ENCODE data around the gene KCNT1. TPM values are rescaled to one million over a fixed set of nuclear protein-coding genes. Genes with fewer than 3 reads are reported as not detected.

KCNT1 gene
- total and polyA plus RNA-seq, 9 donors: 3.2 to 13.1 (median 8.2) TPM

DNA sequence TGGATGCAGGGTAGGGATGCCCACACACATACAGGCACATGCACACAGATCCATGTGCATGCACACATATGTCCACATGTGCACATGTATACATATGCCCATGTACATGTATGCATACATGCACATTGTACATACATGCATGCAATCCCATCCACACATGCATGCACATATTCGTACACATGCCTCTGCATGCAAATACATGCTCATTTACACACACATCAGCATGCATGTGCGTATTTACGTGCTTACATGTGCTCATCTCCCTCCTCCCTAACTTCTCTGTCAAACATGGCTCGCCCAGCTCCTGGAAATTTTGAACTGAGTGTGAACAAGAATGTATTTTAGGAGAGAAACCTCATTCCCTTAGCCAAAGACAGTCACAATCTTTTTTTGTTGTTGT lies 6.2 kb downstream of the KCNT1 start:
- Histone ChIP-seq H3K36me3 (ENCODE audit: control insufficient read depth, insufficient read depth, low read length) (peaks cover 6% of the 10 kb centered on the region), H3K27ac (ENCODE audit: low read length) (no peak overlapping the region), H3K9me3 (replicated peaks; ENCODE audit: control insufficient read depth, low read depth, low read length) (no peaks in the 10 kb centered on the region), H3K27me3 (ENCODE audit: control insufficient read depth, insufficient read depth, low read length) (peaks cover 15% of the 10 kb centered on the region), H3K4me3 (ENCODE audit: low read length) (no peak overlapping the region), H3K4me1 (ENCODE audit: control insufficient read depth, insufficient read depth, low read length) (peaks cover 78% of the 10 kb centered on the region)
- DNase-seq: no peak
- 80% methylated on average over 1 of the region's 4 CpGs for WGBS (ENCODE audit: insufficient coverage)

DNA sequence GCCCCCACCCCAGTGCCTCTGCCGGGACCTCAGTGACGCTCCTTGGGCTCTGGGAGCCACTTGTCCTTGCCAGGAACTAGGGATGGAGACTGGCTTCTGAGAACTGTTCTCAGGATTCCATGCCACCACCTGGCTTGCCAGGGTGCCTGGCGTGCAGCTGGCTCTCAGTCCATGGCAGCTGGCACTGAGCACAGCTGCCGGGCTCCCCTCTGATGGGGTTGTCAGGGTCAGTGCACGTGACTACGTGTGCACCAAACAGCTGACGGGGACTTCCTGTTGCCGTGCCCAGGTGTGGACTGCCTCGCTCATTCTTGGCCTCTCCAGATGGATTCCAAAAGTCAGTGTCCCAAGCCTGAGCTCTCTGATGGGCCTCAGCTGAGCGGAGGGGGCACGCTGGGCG lies 9.4 kb downstream of the KCNT1 start:
- Histone ChIP-seq H3K36me3 (ENCODE audit: control insufficient read depth, insufficient read depth, low read length) (peaks cover 6% of the 10 kb centered on the region), H3K27ac (ENCODE audit: low read length) (no peak overlapping the region), H3K4me1 (ENCODE audit: control insufficient read depth, insufficient read depth, low read length) (peaks cover 53% of the 10 kb centered on the region), H3K4me3 (ENCODE audit: low read length) (no peak overlapping the region), H3K27me3 (ENCODE audit: control insufficient read depth, insufficient read depth, low read length) (peaks cover 36% of the 10 kb centered on the region), H3K9me3 (replicated peaks; ENCODE audit: control insufficient read depth, low read depth, low read length) (no peaks in the 10 kb centered on the region)
- WGBS (ENCODE audit: insufficient coverage): 60% methylated on average over 12 of the region's 12 CpGs
- peak; percentile 65 for DNase-seq

DNA sequence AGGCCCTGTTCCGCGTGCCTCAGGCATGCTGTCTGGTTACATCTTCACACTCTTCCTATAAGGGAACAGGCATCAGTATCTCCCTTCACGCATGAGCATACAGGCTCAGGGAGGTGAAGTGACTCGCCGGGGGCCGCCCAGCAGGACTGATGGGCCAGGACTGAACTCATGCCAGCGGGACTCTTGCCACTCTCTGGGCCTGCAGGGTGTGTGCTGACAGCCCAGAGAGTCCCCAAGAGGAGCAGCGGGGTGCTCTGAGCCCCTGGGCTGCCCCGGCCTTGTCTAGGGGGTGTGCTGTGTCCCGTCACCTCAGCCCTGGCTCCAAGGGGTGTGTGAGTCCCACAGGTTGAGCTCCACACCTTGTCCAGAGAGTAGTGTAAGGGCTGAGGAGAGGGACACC lies 9.9 kb downstream of the KCNT1 start:
- Histone ChIP-seq H3K4me1 (ENCODE audit: control insufficient read depth, insufficient read depth, low read length) (peaks cover 48% of the 10 kb centered on the region), H3K27ac (ENCODE audit: low read length) (no peak overlapping the region), H3K27me3 (ENCODE audit: control insufficient read depth, insufficient read depth, low read length) (peaks cover 36% of the 10 kb centered on the region), H3K36me3 (ENCODE audit: control insufficient read depth, insufficient read depth, low read length) (peaks cover 6% of the 10 kb centered on the region), H3K9me3 (replicated peaks; ENCODE audit: control insufficient read depth, low read depth, low read length) (no peaks in the 10 kb centered on the region), H3K4me3 (ENCODE audit: low read length) (no peak overlapping the region)
- no peak for DNase-seq
- WGBS (ENCODE audit: insufficient coverage): 45% methylated on average over 6 of the region's 10 CpGs

DNA sequence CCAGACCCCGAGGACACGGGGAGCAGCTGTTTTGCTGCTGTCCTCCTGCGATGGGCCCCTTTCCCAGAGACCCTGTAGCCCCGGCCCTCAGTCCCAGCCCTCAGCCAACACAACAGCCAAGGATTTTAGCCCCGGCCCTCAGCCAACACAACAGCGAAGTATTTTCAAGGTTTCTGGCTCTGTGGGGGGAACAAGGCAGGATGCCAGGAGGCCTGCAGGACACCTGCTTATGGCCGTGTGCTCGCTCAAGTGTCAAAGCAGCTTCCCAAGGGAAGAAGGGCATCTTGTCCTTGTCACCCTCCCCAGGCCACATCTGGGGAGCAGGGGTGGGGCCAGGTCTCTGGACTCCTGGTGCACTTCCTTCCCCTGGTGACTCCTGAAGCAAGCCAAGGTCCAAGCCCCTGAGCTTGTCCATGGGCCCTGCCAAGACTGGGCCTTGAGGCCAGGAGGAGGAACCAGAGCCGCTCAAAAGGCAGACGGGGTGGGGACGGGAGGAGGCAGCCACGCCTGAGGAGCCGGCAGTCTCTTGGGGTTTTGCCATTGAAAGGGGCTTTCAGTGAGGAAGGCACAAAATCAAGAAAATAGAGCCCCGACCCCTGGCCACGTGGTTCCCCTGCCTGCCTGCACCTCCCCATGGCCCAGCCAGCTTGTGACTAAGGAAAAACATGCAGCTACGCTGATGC lies 10.8 kb downstream of the KCNT1 start:
- peaks cover 39% of the 10 kb centered on the region for H3K4me1 ChIP-seq (ENCODE audit: control insufficient read depth, insufficient read depth, low read length)
- H3K9me3 ChIP-seq (replicated peaks; ENCODE audit: control insufficient read depth, low read depth, low read length): no peaks in the 10 kb centered on the region
- peak; percentile 86 for DNase-seq
- H3K27me3 ChIP-seq (ENCODE audit: control insufficient read depth, insufficient read depth, low read length): peaks cover 36% of the 10 kb centered on the region
- H3K27ac ChIP-seq (ENCODE audit: low read length): no peak overlapping the region
- H3K36me3 ChIP-seq (ENCODE audit: control insufficient read depth, insufficient read depth, low read length): peaks cover 6% of the 10 kb centered on the region
- no peak overlapping the region for H3K4me3 ChIP-seq (ENCODE audit: low read length)
- 17% methylated on average over 13 of the region's 16 CpGs for WGBS (ENCODE audit: insufficient coverage)

- Histone ChIP-seq H3K4me3 (ENCODE audit: low read length) (no peak overlapping the region), H3K27me3 (ENCODE audit: control insufficient read depth, insufficient read depth, low read length) (peaks cover 38% of the 10 kb centered on the region), H3K4me1 (ENCODE audit: control insufficient read depth, insufficient read depth, low read length) (peaks cover 38% of the 10 kb centered on the region), H3K27ac (ENCODE audit: low read length) (no peak overlapping the region), H3K9me3 (replicated peaks; ENCODE audit: control insufficient read depth, low read depth, low read length) (no peaks in the 10 kb centered on the region), H3K36me3 (ENCODE audit: control insufficient read depth, insufficient read depth, low read length) (no peaks in the 10 kb centered on the region)
- WGBS (ENCODE audit: insufficient coverage): under 1% methylated on average over 90 of the region's 103 CpGs
- peak; percentile 34 for DNase-seq
Observed at GRCh38 chr9:135714242-135715055, 12.5 kb downstream of the KCNT1 start.

DNA sequence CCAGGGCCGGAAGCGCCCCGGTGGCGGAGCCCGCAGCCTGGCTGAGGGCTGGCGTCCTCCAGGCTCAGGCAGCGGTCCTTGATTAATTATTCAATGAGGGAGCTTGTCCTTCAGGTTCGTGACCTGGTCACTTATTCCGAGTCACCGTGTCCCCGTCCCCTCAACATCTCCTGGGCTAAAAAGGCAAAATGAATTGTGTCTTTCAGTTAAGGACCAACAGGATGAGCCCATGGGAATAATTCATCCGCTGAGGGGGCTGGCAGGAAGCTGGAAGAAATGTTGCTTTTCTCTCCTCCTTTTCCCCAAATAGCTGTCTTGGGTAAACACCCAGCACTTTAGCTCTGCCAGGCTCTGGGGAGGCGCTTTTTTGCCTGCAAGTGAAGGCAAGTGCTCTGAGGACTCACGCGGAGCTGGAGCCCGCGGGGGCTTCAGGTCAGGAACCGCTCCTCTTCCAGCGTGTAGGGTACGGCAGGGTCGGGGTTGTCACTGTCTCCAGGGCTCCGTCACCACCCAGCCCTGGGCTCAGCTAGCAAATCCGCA lies 13.1 kb downstream of the KCNT1 start:
- H3K27me3 ChIP-seq (ENCODE audit: control insufficient read depth, insufficient read depth, low read length): peaks cover 38% of the 10 kb centered on the region
- 28% methylated on average over 5 of the region's 23 CpGs for WGBS (ENCODE audit: insufficient coverage)
- no peak for DNase-seq

GRCh38 chr9:135716045-135716444 lies 14.1 kb downstream of the KCNT1 start:
- DNase-seq: no peak
- no peak overlapping the region for H3K4me3 ChIP-seq (ENCODE audit: low read length)
- 71% methylated on average over 8 of the region's 11 CpGs for WGBS (ENCODE audit: insufficient coverage)
- peaks cover 36% of the 10 kb centered on the region for H3K27me3 ChIP-seq (ENCODE audit: control insufficient read depth, insufficient read depth, low read length)
- no peaks in the 10 kb centered on the region for H3K9me3 ChIP-seq (replicated peaks; ENCODE audit: control insufficient read depth, low read depth, low read length)
- no peak overlapping the region for H3K27ac ChIP-seq (ENCODE audit: low read length)
- H3K4me1 ChIP-seq (ENCODE audit: control insufficient read depth, insufficient read depth, low read length): peaks cover 28% of the 10 kb centered on the region
- no peaks in the 10 kb centered on the region for H3K36me3 ChIP-seq (ENCODE audit: control insufficient read depth, insufficient read depth, low read length)

More for the DNA sequence above, 13.1 kb downstream of the KCNT1 start:
- Histone ChIP-seq H3K4me1 (ENCODE audit: control insufficient read depth, insufficient read depth, low read length) (peaks cover 37% of the 10 kb centered on the region), H3K36me3 (ENCODE audit: control insufficient read depth, insufficient read depth, low read length) (no peaks in the 10 kb centered on the region), H3K27ac (ENCODE audit: low read length) (no peak overlapping the region), H3K4me3 (ENCODE audit: low read length) (no peak overlapping the region), H3K9me3 (replicated peaks; ENCODE audit: control insufficient read depth, low read depth, low read length) (no peaks in the 10 kb centered on the region)

GRCh38 chr9:135717410-135717809 lies 15.4 kb downstream of the KCNT1 start:
- H3K36me3 ChIP-seq (ENCODE audit: control insufficient read depth, insufficient read depth, low read length): no peaks in the 10 kb centered on the region
- peaks cover 14% of the 10 kb centered on the region for H3K4me1 ChIP-seq (ENCODE audit: control insufficient read depth, insufficient read depth, low read length)
- H3K4me3 ChIP-seq (ENCODE audit: low read length): no peak overlapping the region
- no peak for DNase-seq
- H3K27me3 ChIP-seq (ENCODE audit: control insufficient read depth, insufficient read depth, low read length): peaks cover 32% of the 10 kb centered on the region
- no peaks in the 10 kb centered on the region for H3K9me3 ChIP-seq (replicated peaks; ENCODE audit: control insufficient read depth, low read depth, low read length)
- WGBS (ENCODE audit: insufficient coverage): 82% methylated on average over 11 of the region's 13 CpGs
- H3K27ac ChIP-seq (ENCODE audit: low read length): no peak overlapping the region

DNA sequence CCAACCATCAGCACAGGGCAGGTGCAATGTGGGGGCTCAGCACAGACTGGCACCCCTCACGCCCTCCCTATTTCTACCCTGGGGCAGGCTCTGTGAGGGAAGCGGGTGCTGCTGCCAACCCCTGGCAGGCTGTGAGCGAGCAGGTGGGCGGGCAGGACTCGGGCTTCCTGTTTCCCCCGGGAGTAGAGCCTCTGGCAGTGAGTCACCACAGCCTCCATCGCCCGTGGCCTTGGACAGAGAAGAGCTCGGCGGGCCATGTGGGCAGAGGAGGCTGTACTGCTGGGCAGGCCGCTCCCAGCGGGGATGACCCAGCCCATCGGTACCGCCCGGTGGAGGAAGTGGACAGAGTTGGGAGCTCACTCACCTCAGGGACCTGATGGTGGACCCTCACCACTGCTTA lies 16.6 kb downstream of the KCNT1 start:
- Histone ChIP-seq H3K36me3 (ENCODE audit: control insufficient read depth, insufficient read depth, low read length) (no peaks in the 10 kb centered on the region), H3K4me1 (ENCODE audit: control insufficient read depth, insufficient read depth, low read length) (peaks cover 3% of the 10 kb centered on the region), H3K27ac (ENCODE audit: low read length) (no peak overlapping the region), H3K4me3 (ENCODE audit: low read length) (no peak overlapping the region), H3K27me3 (ENCODE audit: control insufficient read depth, insufficient read depth, low read length) (peaks cover 25% of the 10 kb centered on the region), H3K9me3 (replicated peaks; ENCODE audit: control insufficient read depth, low read depth, low read length) (no peaks in the 10 kb centered on the region)
- DNase-seq: no peak
- WGBS (ENCODE audit: insufficient coverage): 70% methylated on average over 12 of the region's 15 CpGs

DNA sequence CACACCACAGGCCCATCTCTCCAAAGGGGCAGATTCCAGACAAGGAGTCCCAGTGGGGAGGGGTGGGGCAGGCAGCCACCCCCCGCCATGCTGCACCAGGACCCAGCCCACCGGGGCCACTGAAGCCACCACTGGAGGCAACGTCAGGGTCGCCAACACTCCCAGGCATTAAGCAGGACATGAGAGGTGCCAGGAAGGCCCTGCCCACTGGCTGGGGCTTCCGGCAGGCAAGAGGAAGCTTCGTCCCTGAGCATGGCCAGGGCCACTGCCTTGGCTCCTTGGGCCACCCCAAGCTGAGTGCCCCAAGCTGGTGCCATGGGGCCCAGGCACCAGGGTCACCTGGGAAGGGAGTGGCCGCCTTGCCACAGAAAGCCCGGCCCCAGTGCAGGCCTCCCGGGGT lies 17.5 kb downstream of the KCNT1 start:
- Histone ChIP-seq H3K27me3 (ENCODE audit: control insufficient read depth, insufficient read depth, low read length) (peaks cover 21% of the 10 kb centered on the region), H3K9me3 (replicated peaks; ENCODE audit: control insufficient read depth, low read depth, low read length) (no peaks in the 10 kb centered on the region), H3K36me3 (ENCODE audit: control insufficient read depth, insufficient read depth, low read length) (no peaks in the 10 kb centered on the region), H3K4me3 (ENCODE audit: low read length) (no peak overlapping the region), H3K27ac (ENCODE audit: low read length) (no peak overlapping the region), H3K4me1 (ENCODE audit: control insufficient read depth, insufficient read depth, low read length) (no peaks in the 10 kb centered on the region)
- no peak for DNase-seq
- WGBS (ENCODE audit: insufficient coverage): 75% methylated on average over 9 of the region's 9 CpGs
